Peyer's patch (tissue), 4 donors: ENCODE results near the gene ADD2. TPM values are rescaled to one million over a fixed set of nuclear protein-coding genes. Genes with fewer than 3 reads are reported as not detected.

Source experiments
- DNase-seq, 3 donors: peaks; one replicate each; pipeline ENCODE4 v3.0.0-alpha.2; 2017 to 2019
- H3K27ac ChIP-seq, 4 donors: fragments of 200-600 bp; sonication (generic); one replicate each; pipeline ENCODE4 v1.5.1; 2016 to 2019
- H3K27me3 ChIP-seq, 2 donors: fragments of 200-600 bp; sonication (generic); one replicate each; pipeline ENCODE4 v1.5.1; 2019
- H3K36me3 ChIP-seq, 3 donors: fragments of 200-600 bp; sonication (generic); one replicate each; pipeline ENCODE4 v1.5.1; 2016 to 2019
- H3K4me1 ChIP-seq, 4 donors: fragments of 200-600 bp; sonication (generic); one replicate each; pipeline ENCODE4 v1.5.1; 2016 to 2019
- H3K4me3 ChIP-seq, 4 donors: fragments of 200-600 bp; sonication (generic); 1 replicate in 3 of 4; 2 replicates in 1 of 4; pipeline ENCODE4 v1.5.1; 2016 to 2019; ENCODE audit warnings: mild to moderate bottlenecking in 1 of 4
- H3K9me3 ChIP-seq, 4 donors: fragments of 200-600 bp; sonication (generic); one replicate each; pipeline ENCODE4 v1.5.1; 2016 to 2019; ENCODE audit warnings: mild to moderate bottlenecking in 1 of 4
- POLR2A ChIP-seq, 2 donors: fragments of 450-650 bp; IDR thresholded peaks; one replicate each; pipeline ENCODE4 v1.5.1; 2017; ENCODE audit warnings: antibody characterized with exemption in 2 of 2, mild to moderate bottlenecking in 2 of 2, moderate library complexity in 2 of 2
- total RNA-seq, 4 donors: library from RNA; depleted of rRNA; stranded (reverse); fragments of >200 nt; gene quantifications; one replicate each; pipeline ENCODE4 v1.1.0, GENCODE V29; 2016
- TF ChIP-seq, protein P1 (sequence below), 6 experiments: fragments of 450-650 bp in 4 of 6; fragments of 200-600 bp in 2 of 6; sonication (generic) in 1 of 6; IDR thresholded peaks; one replicate each; pipeline ENCODE4 v1.5.1; 2017 to 2019; ENCODE audit warnings: antibody characterized with exemption in 6 of 6, mild to moderate bottlenecking in 3 of 6, moderate library complexity in 1 of 6

Gene ADD2
- total RNA-seq, 4 donors from 2014 or later = 0.28 to 14.0 (median 1.7) TPM; not detected in 1

DNA sequence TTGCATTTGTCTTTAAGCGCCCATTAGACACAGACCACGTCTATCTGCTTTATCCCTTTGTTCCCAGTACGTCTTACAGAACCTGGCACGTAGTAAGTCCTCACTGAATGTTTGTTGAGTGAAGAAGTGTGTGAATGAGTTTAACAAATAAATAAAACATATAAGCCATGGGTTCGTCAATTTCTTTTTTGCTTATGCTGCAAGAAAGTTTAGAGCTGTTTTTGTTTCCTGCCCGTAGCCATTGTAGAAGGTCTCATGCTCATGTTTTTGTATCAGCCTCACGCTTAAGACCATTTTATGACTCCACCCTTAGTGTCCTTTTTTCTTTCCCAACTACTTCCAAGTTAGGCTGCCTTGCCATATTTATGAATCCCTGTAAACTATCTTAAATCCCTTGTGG, 2.5 kb downstream of the ADD2 start:
- no peak for DNase-seq
- TF ChIP-seq, protein P1, sequence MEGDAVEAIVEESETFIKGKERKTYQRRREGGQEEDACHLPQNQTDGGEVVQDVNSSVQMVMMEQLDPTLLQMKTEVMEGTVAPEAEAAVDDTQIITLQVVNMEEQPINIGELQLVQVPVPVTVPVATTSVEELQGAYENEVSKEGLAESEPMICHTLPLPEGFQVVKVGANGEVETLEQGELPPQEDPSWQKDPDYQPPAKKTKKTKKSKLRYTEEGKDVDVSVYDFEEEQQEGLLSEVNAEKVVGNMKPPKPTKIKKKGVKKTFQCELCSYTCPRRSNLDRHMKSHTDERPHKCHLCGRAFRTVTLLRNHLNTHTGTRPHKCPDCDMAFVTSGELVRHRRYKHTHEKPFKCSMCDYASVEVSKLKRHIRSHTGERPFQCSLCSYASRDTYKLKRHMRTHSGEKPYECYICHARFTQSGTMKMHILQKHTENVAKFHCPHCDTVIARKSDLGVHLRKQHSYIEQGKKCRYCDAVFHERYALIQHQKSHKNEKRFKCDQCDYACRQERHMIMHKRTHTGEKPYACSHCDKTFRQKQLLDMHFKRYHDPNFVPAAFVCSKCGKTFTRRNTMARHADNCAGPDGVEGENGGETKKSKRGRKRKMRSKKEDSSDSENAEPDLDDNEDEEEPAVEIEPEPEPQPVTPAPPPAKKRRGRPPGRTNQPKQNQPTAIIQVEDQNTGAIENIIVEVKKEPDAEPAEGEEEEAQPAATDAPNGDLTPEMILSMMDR (IDR thresholded peaks at IDR 0.05) = no peak
- TF ChIP-seq POLR2A (IDR thresholded peaks at IDR 0.05) = no peak
- Histone ChIP-seq H3K36me3 (no peaks in the 10 kb centered on the region), H3K27ac (no peak overlapping the region), H3K4me3 (no peak overlapping the region), H3K9me3 (no peaks in the 10 kb centered on the region), H3K27me3 (peaks cover 0 to 26% of the 10 kb centered on the region in 2 donors), H3K4me1 (peaks cover 0 to 14% (median 4%) of the 10 kb centered on the region in 4 donors)

DNA sequence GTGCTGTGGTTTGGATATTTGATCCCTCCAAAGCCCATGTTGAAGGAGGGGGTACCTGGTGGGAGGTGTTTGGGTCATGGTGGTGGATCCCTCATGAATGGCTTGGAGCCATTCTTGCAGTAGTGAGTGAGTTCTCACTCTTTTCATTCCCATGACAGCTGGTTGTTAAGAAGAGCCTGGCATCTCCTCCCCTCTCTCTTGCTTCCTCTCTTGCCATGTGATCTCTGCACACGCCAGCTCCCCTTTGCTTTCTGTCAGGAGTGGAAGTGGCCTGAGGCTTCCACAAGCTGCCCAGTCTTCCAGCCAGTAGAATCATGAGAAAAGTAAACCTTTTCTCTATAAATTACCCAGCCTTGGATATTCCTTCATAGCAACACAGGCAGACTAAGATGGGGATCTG, 8.6 kb downstream of the ADD2 start:
- H3K4me1 ChIP-seq = no peaks in the 10 kb centered on the region
- peaks cover 0 to 3% of the 10 kb centered on the region in 2 donors for H3K27me3 ChIP-seq
- no peak overlapping the region for H3K27ac ChIP-seq
- no peaks in the 10 kb centered on the region for H3K36me3 ChIP-seq
- DNase-seq = no peak
- no peaks in the 10 kb centered on the region for H3K9me3 ChIP-seq
- TF ChIP-seq, protein P1 (IDR thresholded peaks at IDR 0.05) = no peak
- no peak for TF ChIP-seq POLR2A (IDR thresholded peaks at IDR 0.05)
- H3K4me3 ChIP-seq = no peak overlapping the region

GRCh38 chr2:70757966-70758365, 10.0 kb downstream of the ADD2 start:
- H3K4me1 ChIP-seq = no peaks in the 10 kb centered on the region
- no peaks in the 10 kb centered on the region for H3K27me3 ChIP-seq
- TF ChIP-seq POLR2A (IDR thresholded peaks at IDR 0.05) = no peak
- DNase-seq = no peak
- H3K4me3 ChIP-seq = no peak overlapping the region
- no peaks in the 10 kb centered on the region for H3K36me3 ChIP-seq
- no peaks in the 10 kb centered on the region for H3K9me3 ChIP-seq
- H3K27ac ChIP-seq = no peak overlapping the region

DNA sequence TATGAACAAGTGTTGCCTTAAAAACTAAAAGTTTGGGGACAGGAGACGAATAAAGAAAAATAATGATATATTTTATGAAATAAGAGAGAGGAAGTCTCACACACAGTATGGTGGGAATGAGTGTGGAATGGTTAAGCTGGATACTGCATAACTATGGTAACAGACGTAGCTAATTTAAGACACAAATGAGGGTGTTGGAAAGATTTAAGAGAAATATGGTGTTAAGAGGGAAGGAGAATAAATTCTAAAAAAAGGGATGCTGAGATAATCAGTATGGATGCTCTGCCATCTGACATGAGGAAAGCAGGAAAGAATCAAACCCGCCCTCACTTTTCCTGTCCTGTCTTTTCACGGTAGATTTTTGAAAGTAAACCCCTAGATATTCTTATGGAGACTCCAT, 10.6 kb downstream of the ADD2 start:
- H3K4me3 ChIP-seq = no peak overlapping the region
- no peaks in the 10 kb centered on the region for H3K4me1 ChIP-seq
- H3K9me3 ChIP-seq = no peaks in the 10 kb centered on the region
- H3K27me3 ChIP-seq = no peaks in the 10 kb centered on the region
- H3K27ac ChIP-seq = no peak overlapping the region
- no peak for TF ChIP-seq POLR2A (IDR thresholded peaks at IDR 0.05)
- TF ChIP-seq, protein P1 (IDR thresholded peaks at IDR 0.05) = no peak
- no peaks in the 10 kb centered on the region for H3K36me3 ChIP-seq
- no peak for DNase-seq

DNA sequence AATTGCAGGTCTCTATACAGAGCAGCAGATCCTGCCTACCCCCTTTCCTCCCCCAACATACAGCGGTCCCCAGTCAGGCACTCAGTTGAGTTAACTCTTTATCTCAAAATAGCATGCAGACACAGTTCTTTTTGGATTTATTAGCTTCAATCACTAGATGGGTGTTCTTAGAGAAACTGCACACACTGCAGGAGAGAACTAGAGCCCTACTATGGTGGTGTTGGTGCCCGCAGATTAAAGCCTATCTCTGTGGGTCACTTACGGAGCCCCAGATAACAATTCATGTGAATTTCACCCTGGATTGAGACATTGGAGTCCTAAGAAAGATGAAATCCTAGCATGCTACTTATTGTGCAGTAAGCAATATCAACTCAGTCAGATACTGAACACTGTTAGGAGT, 11.9 kb downstream of the ADD2 start:
- H3K27me3 ChIP-seq = no peaks in the 10 kb centered on the region
- no peak overlapping the region for H3K27ac ChIP-seq
- TF ChIP-seq POLR2A (IDR thresholded peaks at IDR 0.05) = no peak
- TF ChIP-seq, protein P1 (IDR thresholded peaks at IDR 0.05) = no peak
- no peaks in the 10 kb centered on the region for H3K36me3 ChIP-seq
- H3K4me3 ChIP-seq = no peak overlapping the region
- no peak for DNase-seq
- H3K9me3 ChIP-seq = no peaks in the 10 kb centered on the region
- no peaks in the 10 kb centered on the region for H3K4me1 ChIP-seq

DNA sequence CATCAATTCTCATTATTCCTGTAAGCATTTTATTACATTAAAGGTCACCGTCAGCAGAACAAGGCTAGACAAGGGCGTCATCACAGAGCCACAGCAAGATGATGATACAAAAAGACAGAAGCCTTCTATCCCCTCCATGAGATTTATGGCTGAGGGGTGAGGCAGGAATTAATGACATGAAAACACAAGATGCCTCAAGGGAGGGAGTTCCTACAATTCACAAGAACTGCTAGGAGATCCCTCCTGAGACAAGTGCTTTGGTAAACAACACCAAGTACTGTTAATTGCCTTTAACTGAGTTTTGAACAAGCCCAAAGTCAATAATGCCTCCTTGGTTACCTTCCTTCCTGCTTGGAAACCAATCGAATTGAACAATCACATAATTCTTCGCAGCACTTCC, 14.1 kb downstream of the ADD2 start:
- no peak overlapping the region for H3K4me3 ChIP-seq
- no peaks in the 10 kb centered on the region for H3K27me3 ChIP-seq
- H3K27ac ChIP-seq = no peak overlapping the region
- H3K9me3 ChIP-seq = no peaks in the 10 kb centered on the region
- no peaks in the 10 kb centered on the region for H3K4me1 ChIP-seq
- no peak for DNase-seq
- H3K36me3 ChIP-seq = no peaks in the 10 kb centered on the region
- TF ChIP-seq POLR2A (IDR thresholded peaks at IDR 0.05) = no peak
- TF ChIP-seq, protein P1 (IDR thresholded peaks at IDR 0.05) = no peak
